Left lung (tissue), 10 donors: ENCODE data around the gene RNLS. TPM values are rescaled to one million over a fixed set of nuclear protein-coding genes. Genes with fewer than 3 reads are reported as not detected.

Experiments used
- ATAC-seq: fragments of 200-7000 bp; cut with Tn5 transposase; one replicate; pipeline ENCODE4 v1.9.1; 2020; ENCODE audit warnings: moderate library complexity
- DNase-seq, 4 donors: peaks; one replicate each; pipeline ENCODE4 v3.0.0-alpha.2; 2013 to 2020
- H3K27ac ChIP-seq, 2 donors: fragments of 200-600 bp; sonication (generic) in 1 of 2; one replicate each; pipeline versions ENCODE4 v1.5.0 to v1.8.0; 2020 to 2021
- H3K27me3 ChIP-seq, 2 donors: fragments of 200-600 bp; sonication (generic) in 1 of 2; one replicate each; pipeline versions ENCODE4 v1.5.0 to v1.8.0; 2020 to 2021
- H3K36me3 ChIP-seq, 2 donors: fragments of 200-600 bp; sonication (generic) in 1 of 2; one replicate each; pipeline versions ENCODE4 v1.5.0 to v1.8.0; 2020 to 2021
- H3K4me1 ChIP-seq, 2 donors: fragments of 200-600 bp; one replicate each; pipeline ENCODE4 v1.8.0; 2021
- H3K4me3 ChIP-seq, 2 donors: fragments of 200-600 bp; sonication (generic) in 1 of 2; one replicate each; pipeline versions ENCODE4 v1.5.0 to v1.8.0; 2020 to 2021; ENCODE audit warnings: mild to moderate bottlenecking in 1 of 2
- H3K9me3 ChIP-seq, 2 donors: fragments of 200-600 bp; sonication (generic) in 1 of 2; one replicate each; pipeline versions ENCODE4 v1.5.0 to v1.8.0; 2020 to 2021
- CTCF ChIP-seq, 2 donors: fragments of 200-600 bp; sonication (generic) in 1 of 2; IDR thresholded peaks; one replicate each; pipeline versions ENCODE4 v1.5.0 to v1.8.0; 2021; ENCODE audit warnings: antibody characterized with exemption in 2 of 2
- intact Hi-C, 2 donors: fragments of 100-400 bp; cut with DNase I; formaldehyde crosslinking; loops; one replicate each; pipeline versions ENCODE4 v1.11.2 to v1.14.2; 2022
- polyA plus RNA-seq, 6 donors: library from polyadenylated mRNA; unstranded; fragments of 120-200 nt; gene quantifications; one replicate each; pipeline ENCODE4 v1.2.1, GENCODE V29; 2013; ENCODE audit not compliant: insufficient read length in 6 of 6
- total RNA-seq, 2 donors: library from RNA; stranded (reverse); fragmentation: NEBNext Ultra II Directional; extraction: Animal tissue kit (Norgen Biotek cat#: 25700); gene quantifications; one replicate each; pipeline ENCODE4 v1.2.1, GENCODE V29; 2021
- donor health status: DM: no; HTN: yes; CAD: no.
- donor health status: DM: no; HTN: no; CAD: no.

RNLS gene
- total and polyA plus RNA-seq, 8 donors = 4.1 to 8.8 (median 5.2) TPM

- DNase-seq (no peak), ATAC-seq (no peak)
- H3K4me1 ChIP-seq = peaks cover 0 to 9% of the 10 kb centered on the region in 2 donors
- peak overlapping the region in 1 of 2 donors; percentile 16 for H3K27ac ChIP-seq
- no peak overlapping the region for H3K4me3 ChIP-seq
- no peaks in the 10 kb centered on the region for H3K36me3 ChIP-seq
- TF ChIP-seq CTCF (IDR thresholded peaks at IDR 0.05) = no peak
- peaks cover 0 to 5% of the 10 kb centered on the region in 2 donors for H3K9me3 ChIP-seq
- intact Hi-C loops = no loop called here
- H3K27me3 ChIP-seq = no peaks in the 10 kb centered on the region
Measured at GRCh38 chr10:88598055-88598454, 14.9 kb upstream of the RNLS start.

GRCh38 chr10:88594482-88594881 lies 11.4 kb upstream of the RNLS start:
- no peaks in the 10 kb centered on the region for H3K36me3 ChIP-seq
- H3K9me3 ChIP-seq = no peaks in the 10 kb centered on the region
- ATAC-seq = no peak
- no peak overlapping the region for H3K4me3 ChIP-seq
- peaks cover 0 to 9% of the 10 kb centered on the region in 2 donors for H3K4me1 ChIP-seq
- TF ChIP-seq CTCF (IDR thresholded peaks at IDR 0.05) = no peak
- no peak for DNase-seq
- intact Hi-C loops = no loop called here
- no peaks in the 10 kb centered on the region for H3K27me3 ChIP-seq
- no peak overlapping the region for H3K27ac ChIP-seq

DNA sequence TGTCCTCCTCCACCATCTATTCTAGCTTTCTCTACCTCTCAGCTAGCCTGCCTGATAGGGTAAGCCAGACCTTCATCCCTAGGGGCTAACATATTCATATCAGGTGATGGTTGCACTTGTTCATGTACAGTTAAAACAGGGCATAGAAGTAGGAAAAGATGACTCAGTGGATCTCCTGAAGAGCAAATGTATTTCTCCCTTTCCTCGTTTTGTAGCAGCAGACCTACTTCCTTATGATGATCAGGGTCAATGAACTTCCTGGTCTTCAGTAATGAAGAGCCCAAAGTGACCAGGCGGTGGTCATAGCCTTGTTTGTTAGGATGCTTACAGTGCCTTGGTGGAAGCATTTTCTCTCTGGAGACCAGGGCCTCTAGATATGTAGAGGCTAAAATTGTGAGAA lies 9.8 kb upstream of the RNLS start:
- peaks cover 0 to 3% of the 10 kb centered on the region in 2 donors for H3K4me1 ChIP-seq
- DNase-seq (no peak), ATAC-seq (no peak)
- H3K9me3 ChIP-seq = no peaks in the 10 kb centered on the region
- no peaks in the 10 kb centered on the region for H3K27me3 ChIP-seq
- no peaks in the 10 kb centered on the region for H3K36me3 ChIP-seq
- no peak overlapping the region for H3K27ac ChIP-seq
- no peak for TF ChIP-seq CTCF (IDR thresholded peaks at IDR 0.05)
- intact Hi-C loops = no loop called here
- no peak overlapping the region for H3K4me3 ChIP-seq

- Histone ChIP-seq H3K27ac (no peak overlapping the region), H3K27me3 (no peaks in the 10 kb centered on the region), H3K4me3 (no peak overlapping the region), H3K9me3 (no peaks in the 10 kb centered on the region), H3K36me3 (no peaks in the 10 kb centered on the region), H3K4me1 (no peaks in the 10 kb centered on the region)
- no peak for TF ChIP-seq CTCF (IDR thresholded peaks at IDR 0.05)
- intact Hi-C loops = no loop called here
- ATAC-seq (no peak), DNase-seq (no peak)
Measured at GRCh38 chr10:88592381-88592780, 9.3 kb upstream of the RNLS start.

GRCh38 chr10:88586462-88586861 lies 3.3 kb upstream of the RNLS start, which contains the start of gene LIPJ:
Gene LIPJ, plus strand, starts transcription at chr10:88586762. Its CDS starts 3,926 bp downstream, at chr10:88590688.
- no peak for TF ChIP-seq CTCF (IDR thresholded peaks at IDR 0.05)
- Histone ChIP-seq H3K36me3 (no peaks in the 10 kb centered on the region), H3K4me3 (no peak within 1 kb of the TSS), H3K9me3 (no peaks in the 10 kb centered on the region), H3K27me3 (no peaks in the 10 kb centered on the region), H3K27ac (no peak within 1 kb of the TSS), H3K4me1 (peaks cover 0 to 3% of the 10 kb centered on the region in 2 donors)
- ATAC-seq (no peak), DNase-seq (no peak)
- intact Hi-C loops = no loop called here
